Measurements from ENCODE around the gene PKD1. TPM values are rescaled to one million over a fixed set of nuclear protein-coding genes. Genes with fewer than 3 reads are reported as not detected.

PKD1 gene
- total and polyA plus RNA-seq, 2 of the 13 experiments (the other 11 are each of a cell fraction or from before 2014, with no cell fraction given): 22.1 to 23.0 TPM

GRCh38 chr16:2039274-2040031 is 96.2 kb downstream of the PKD1 start (continued):
- TF ChIP-seq, protein P1, sequence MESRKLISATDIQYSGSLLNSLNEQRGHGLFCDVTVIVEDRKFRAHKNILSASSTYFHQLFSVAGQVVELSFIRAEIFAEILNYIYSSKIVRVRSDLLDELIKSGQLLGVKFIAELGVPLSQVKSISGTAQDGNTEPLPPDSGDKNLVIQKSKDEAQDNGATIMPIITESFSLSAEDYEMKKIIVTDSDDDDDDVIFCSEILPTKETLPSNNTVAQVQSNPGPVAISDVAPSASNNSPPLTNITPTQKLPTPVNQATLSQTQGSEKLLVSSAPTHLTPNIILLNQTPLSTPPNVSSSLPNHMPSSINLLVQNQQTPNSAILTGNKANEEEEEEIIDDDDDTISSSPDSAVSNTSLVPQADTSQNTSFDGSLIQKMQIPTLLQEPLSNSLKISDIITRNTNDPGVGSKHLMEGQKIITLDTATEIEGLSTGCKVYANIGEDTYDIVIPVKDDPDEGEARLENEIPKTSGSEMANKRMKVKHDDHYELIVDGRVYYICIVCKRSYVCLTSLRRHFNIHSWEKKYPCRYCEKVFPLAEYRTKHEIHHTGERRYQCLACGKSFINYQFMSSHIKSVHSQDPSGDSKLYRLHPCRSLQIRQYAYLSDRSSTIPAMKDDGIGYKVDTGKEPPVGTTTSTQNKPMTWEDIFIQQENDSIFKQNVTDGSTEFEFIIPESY (CRISPR knock-in tag; IDR thresholded peaks at IDR 0.05): 0 out of 2 replicates have a peak, but pooled peaks have one; percentile 11
- TF ChIP-seq ZNF800 (CRISPR knock-in tag; IDR thresholded peaks at IDR 0.05): peak; percentile 78; the same call in 1 of the 2 replicates
- no peak; the same call in none of the 2 replicates for TF ChIP-seq ZNF292 (CRISPR knock-in tag; IDR thresholded peaks at IDR 0.05; ENCODE audit: borderline replicate concordance, low read depth)
- peak; percentile 84; the same call in 1 of the 2 replicates for TF ChIP-seq ZFP36L1 (CRISPR knock-in tag; IDR thresholded peaks at IDR 0.05)
- TF ChIP-seq ZNF83 (CRISPR knock-in tag; IDR thresholded peaks at IDR 0.05; ENCODE audit: borderline replicate concordance): peak; percentile 46; the same call in 1 of the 2 replicates
- TF ChIP-seq MEIS2 (CRISPR knock-in tag; IDR thresholded peaks at IDR 0.05): peak; percentile 28; the same call in 1 of the 2 replicates
- TF ChIP-seq, protein P2, sequence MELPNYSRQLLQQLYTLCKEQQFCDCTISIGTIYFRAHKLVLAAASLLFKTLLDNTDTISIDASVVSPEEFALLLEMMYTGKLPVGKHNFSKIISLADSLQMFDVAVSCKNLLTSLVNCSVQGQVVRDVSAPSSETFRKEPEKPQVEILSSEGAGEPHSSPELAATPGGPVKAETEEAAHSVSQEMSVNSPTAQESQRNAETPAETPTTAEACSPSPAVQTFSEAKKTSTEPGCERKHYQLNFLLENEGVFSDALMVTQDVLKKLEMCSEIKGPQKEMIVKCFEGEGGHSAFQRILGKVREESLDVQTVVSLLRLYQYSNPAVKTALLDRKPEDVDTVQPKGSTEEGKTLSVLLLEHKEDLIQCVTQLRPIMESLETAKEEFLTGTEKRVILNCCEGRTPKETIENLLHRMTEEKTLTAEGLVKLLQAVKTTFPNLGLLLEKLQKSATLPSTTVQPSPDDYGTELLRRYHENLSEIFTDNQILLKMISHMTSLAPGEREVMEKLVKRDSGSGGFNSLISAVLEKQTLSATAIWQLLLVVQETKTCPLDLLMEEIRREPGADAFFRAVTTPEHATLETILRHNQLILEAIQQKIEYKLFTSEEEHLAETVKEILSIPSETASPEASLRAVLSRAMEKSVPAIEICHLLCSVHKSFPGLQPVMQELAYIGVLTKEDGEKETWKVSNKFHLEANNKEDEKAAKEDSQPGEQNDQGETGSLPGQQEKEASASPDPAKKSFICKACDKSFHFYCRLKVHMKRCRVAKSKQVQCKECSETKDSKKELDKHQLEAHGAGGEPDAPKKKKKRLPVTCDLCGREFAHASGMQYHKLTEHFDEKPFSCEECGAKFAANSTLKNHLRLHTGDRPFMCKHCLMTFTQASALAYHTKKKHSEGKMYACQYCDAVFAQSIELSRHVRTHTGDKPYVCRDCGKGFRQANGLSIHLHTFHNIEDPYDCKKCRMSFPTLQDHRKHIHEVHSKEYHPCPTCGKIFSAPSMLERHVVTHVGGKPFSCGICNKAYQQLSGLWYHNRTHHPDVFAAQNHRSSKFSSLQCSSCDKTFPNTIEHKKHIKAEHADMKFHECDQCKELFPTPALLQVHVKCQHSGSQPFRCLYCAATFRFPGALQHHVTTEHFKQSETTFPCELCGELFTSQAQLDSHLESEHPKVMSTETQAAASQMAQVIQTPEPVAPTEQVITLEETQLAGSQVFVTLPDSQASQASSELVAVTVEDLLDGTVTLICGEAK (IDR thresholded peaks at IDR 0.05): no peak
- TF ChIP-seq, protein P2 (CRISPR knock-in tag; IDR thresholded peaks at IDR 0.05): peak; percentile 93
- TF ChIP-seq, protein P3, sequence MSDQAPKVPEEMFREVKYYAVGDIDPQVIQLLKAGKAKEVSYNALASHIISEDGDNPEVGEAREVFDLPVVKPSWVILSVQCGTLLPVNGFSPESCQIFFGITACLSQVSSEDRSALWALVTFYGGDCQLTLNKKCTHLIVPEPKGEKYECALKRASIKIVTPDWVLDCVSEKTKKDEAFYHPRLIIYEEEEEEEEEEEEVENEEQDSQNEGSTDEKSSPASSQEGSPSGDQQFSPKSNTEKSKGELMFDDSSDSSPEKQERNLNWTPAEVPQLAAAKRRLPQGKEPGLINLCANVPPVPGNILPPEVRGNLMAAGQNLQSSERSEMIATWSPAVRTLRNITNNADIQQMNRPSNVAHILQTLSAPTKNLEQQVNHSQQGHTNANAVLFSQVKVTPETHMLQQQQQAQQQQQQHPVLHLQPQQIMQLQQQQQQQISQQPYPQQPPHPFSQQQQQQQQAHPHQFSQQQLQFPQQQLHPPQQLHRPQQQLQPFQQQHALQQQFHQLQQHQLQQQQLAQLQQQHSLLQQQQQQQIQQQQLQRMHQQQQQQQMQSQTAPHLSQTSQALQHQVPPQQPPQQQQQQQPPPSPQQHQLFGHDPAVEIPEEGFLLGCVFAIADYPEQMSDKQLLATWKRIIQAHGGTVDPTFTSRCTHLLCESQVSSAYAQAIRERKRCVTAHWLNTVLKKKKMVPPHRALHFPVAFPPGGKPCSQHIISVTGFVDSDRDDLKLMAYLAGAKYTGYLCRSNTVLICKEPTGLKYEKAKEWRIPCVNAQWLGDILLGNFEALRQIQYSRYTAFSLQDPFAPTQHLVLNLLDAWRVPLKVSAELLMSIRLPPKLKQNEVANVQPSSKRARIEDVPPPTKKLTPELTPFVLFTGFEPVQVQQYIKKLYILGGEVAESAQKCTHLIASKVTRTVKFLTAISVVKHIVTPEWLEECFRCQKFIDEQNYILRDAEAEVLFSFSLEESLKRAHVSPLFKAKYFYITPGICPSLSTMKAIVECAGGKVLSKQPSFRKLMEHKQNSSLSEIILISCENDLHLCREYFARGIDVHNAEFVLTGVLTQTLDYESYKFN (CRISPR knock-in tag; conservative IDR thresholded peaks at IDR 0.05): peak; percentile 94
- TF ChIP-seq ZNF629 (CRISPR knock-in tag; conservative IDR thresholded peaks at IDR 0.05): no peak
- TF ChIP-seq ZNF296 (CRISPR knock-in tag; conservative IDR thresholded peaks at IDR 0.05): no peak
